ENCODE data around the gene KLHL13. TPM values are rescaled to one million over a fixed set of nuclear protein-coding genes. Genes with fewer than 3 reads are reported as not detected.

The KLHL13 gene
- total RNA-seq, 4 donors from 2014 or later: 1.4 to 2.7 (median 1.8) TPM

DNA sequence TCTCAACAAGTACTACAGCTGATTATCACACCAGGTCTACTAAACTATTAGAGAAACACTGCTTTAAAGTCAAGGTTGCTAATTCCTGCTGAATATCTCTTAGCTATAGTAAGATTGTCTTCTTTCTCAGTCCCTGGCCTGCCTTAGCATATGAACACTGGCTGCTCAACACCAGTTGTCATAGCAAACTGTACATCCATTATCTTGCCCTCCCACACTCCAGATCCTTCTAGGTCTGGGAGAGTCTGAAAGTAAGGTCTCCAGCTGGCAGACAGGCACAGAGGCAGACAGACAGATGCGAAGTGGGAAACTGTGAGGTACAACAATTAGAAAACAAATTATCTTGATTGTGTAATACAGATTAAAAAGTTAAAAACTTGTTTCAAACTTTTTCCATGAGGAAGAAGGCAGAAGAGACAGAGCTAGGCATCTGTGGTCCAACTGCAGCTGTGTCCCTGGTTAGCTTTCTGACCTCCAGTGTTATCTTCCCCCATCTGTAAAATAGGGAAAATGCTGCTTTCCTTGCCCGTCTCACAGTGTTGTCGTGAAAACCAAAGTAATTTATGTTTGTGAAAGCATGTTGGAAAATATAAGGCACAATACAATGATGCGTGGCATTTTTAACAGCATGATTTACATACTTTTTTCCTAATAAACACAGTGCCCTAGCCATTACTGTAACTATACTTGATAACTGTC is 133.8 kb downstream of the KLHL13 start:
- 88 to 94% methylated on average over 4 of the region's 4 CpGs for WGBS, 2 donors
- intact Hi-C loops (cut with DNase I): no loop called here
- TF ChIP-seq, protein P1, sequence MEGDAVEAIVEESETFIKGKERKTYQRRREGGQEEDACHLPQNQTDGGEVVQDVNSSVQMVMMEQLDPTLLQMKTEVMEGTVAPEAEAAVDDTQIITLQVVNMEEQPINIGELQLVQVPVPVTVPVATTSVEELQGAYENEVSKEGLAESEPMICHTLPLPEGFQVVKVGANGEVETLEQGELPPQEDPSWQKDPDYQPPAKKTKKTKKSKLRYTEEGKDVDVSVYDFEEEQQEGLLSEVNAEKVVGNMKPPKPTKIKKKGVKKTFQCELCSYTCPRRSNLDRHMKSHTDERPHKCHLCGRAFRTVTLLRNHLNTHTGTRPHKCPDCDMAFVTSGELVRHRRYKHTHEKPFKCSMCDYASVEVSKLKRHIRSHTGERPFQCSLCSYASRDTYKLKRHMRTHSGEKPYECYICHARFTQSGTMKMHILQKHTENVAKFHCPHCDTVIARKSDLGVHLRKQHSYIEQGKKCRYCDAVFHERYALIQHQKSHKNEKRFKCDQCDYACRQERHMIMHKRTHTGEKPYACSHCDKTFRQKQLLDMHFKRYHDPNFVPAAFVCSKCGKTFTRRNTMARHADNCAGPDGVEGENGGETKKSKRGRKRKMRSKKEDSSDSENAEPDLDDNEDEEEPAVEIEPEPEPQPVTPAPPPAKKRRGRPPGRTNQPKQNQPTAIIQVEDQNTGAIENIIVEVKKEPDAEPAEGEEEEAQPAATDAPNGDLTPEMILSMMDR (IDR thresholded peaks at IDR 0.05): no peak
- TF ChIP-seq POLR2A (IDR thresholded peaks at IDR 0.05): no peak
- Histone ChIP-seq H3K4me1 (no peaks in the 10 kb centered on the region), H3K27ac (no peak overlapping the region), H3K27me3 (peaks cover 3% of the 10 kb centered on the region), H3K36me3 (no peaks in the 10 kb centered on the region), H3K4me3 (replicated peaks in 1 of 3) (no peak overlapping the region), H3K9me3 (no peaks in the 10 kb centered on the region)
- no peak for DNase-seq

DNA sequence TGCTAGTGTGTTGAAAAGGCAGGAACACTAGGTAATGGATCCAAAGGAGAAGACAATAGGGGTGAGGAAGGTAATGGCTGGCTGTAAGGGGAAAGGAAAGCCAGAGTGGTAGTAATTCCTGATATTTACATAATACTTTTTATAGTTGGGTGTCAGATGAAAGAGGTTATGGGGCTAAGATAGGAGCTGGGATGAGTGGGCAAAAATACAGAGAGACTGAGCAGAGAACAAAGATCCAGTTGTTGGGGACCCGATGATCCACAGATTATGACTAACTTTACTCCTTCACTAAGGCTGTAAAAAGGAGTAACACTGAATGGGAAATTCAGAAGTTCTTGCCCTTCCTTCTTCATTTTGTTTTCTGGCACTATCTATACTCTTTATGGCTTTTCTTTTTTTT is 138.2 kb downstream of the KLHL13 start:
- no peak overlapping the region for H3K27ac ChIP-seq
- DNase-seq: no peak
- intact Hi-C loops (cut with DNase I): no loop called here
- H3K9me3 ChIP-seq: no peaks in the 10 kb centered on the region
- no peak overlapping the region for H3K4me3 ChIP-seq (replicated peaks in 1 of 3)
- no peaks in the 10 kb centered on the region for H3K4me1 ChIP-seq
- H3K36me3 ChIP-seq: no peaks in the 10 kb centered on the region
- peaks cover 3% of the 10 kb centered on the region for H3K27me3 ChIP-seq
- 90 to 100% methylated on average over 1 of the region's 1 CpG for WGBS, 2 donors
- no peak for TF ChIP-seq POLR2A (IDR thresholded peaks at IDR 0.05)
- TF ChIP-seq, protein P1 (IDR thresholded peaks at IDR 0.05): no peak

DNA sequence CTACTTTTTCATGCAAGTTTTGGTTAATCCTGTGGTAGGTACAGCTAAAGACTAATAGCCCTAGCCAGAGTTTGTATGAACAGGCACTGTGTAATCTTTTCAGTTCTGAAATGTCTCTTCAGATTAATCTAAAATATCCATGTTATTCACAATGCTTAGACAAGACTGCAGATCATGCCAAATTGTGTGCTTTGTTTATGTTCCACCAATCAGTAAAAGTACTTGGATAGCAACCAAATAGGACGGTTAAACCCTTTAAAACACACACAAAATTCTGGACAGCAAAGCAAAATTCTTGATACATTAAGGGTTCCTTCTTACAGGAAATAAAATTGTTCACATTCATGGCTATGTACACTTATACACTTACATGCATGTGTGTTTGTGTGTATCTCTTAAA is 139.1 kb downstream of the KLHL13 start:
- 6 to 15% methylated on average over 1 of the region's 1 CpG for WGBS, 2 donors
- Histone ChIP-seq H3K4me1 (no peaks in the 10 kb centered on the region), H3K27me3 (peaks cover 3% of the 10 kb centered on the region), H3K27ac (no peak overlapping the region), H3K36me3 (no peaks in the 10 kb centered on the region), H3K4me3 (replicated peaks in 1 of 3) (no peak overlapping the region), H3K9me3 (no peaks in the 10 kb centered on the region)
- intact Hi-C loops (cut with DNase I): no loop called here
- DNase-seq: no peak
- no peak for TF ChIP-seq POLR2A (IDR thresholded peaks at IDR 0.05)

DNA sequence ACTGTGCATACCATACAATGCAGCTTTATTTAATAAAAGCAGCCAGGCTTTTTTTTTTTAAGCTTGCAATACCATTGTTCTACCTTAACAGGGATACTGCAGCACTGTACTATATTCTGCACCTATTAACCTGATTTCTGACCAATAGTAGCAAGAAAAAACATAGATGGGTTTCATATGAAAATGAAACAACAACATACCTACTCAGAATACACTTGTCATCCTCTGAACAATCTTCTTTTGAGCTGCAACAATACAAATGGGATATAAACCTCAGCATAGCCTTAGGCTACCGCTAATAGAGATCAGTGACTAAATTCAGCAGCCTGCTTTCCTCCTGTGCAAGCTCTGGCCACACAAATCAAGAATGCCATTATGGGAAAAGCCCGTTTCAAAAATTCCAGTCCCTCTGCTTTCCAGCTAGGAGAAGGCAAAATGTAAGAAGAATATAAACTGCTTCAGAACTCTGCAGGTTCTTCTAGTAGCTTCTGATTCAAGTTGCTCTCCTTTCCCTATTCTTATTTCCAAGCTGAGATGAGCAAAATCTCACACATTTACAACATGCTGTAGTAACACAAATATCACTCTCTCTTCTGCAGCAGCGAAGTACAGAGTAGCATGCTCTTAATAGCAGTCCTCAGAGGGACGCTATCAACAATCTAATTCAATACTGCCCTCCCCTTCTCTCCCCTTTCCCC is 143.4 kb downstream of the KLHL13 start:
- DNase-seq: no peak
- 27 to 50% methylated on average over 4 of the region's 4 CpGs for WGBS, 2 donors
- no peak overlapping the region for H3K27ac ChIP-seq
- H3K4me3 ChIP-seq (replicated peaks in 1 of 3): no peak overlapping the region
- no peaks in the 10 kb centered on the region for H3K4me1 ChIP-seq
- no peaks in the 10 kb centered on the region for H3K9me3 ChIP-seq
- intact Hi-C loops (cut with DNase I): no loop called here
- no peaks in the 10 kb centered on the region for H3K36me3 ChIP-seq
- TF ChIP-seq, protein P1 (IDR thresholded peaks at IDR 0.05): no peak
- no peak for TF ChIP-seq POLR2A (IDR thresholded peaks at IDR 0.05)
- H3K27me3 ChIP-seq: no peaks in the 10 kb centered on the region

DNA sequence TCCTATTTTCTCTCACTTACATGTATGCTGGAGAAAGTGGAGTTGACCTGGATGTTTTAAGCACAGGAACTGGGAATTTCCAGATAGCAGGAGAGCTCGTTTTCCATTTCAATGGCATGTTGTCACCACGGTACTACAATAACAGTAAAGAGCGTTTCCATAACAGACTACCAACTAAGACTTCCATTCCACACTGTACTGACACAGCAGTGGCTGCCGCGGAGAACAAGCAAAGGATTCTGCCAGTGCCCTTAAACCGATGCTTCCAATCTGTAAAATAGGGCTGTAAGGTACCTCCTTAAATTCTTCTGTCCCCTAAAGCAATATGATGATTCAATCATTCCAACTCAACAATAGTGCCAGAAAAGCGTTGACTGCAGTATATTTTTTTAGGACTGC is 143.9 kb downstream of the KLHL13 start:
- intact Hi-C loops (cut with DNase I): no loop called here
- H3K27me3 ChIP-seq: no peaks in the 10 kb centered on the region
- H3K4me3 ChIP-seq (replicated peaks in 1 of 3): no peak overlapping the region
- no peaks in the 10 kb centered on the region for H3K4me1 ChIP-seq
- no peak for DNase-seq
- no peaks in the 10 kb centered on the region for H3K9me3 ChIP-seq
- TF ChIP-seq, protein P1 (IDR thresholded peaks at IDR 0.05): no peak
- TF ChIP-seq POLR2A (IDR thresholded peaks at IDR 0.05): no peak
- 24 to 47% methylated on average over 5 to 7 of the region's 7 CpGs for WGBS, 2 donors
- H3K27ac ChIP-seq: no peak overlapping the region
- no peaks in the 10 kb centered on the region for H3K36me3 ChIP-seq
